ENCODE results near the gene PRPS1L1.

Gene PRPS1L1

DNA sequence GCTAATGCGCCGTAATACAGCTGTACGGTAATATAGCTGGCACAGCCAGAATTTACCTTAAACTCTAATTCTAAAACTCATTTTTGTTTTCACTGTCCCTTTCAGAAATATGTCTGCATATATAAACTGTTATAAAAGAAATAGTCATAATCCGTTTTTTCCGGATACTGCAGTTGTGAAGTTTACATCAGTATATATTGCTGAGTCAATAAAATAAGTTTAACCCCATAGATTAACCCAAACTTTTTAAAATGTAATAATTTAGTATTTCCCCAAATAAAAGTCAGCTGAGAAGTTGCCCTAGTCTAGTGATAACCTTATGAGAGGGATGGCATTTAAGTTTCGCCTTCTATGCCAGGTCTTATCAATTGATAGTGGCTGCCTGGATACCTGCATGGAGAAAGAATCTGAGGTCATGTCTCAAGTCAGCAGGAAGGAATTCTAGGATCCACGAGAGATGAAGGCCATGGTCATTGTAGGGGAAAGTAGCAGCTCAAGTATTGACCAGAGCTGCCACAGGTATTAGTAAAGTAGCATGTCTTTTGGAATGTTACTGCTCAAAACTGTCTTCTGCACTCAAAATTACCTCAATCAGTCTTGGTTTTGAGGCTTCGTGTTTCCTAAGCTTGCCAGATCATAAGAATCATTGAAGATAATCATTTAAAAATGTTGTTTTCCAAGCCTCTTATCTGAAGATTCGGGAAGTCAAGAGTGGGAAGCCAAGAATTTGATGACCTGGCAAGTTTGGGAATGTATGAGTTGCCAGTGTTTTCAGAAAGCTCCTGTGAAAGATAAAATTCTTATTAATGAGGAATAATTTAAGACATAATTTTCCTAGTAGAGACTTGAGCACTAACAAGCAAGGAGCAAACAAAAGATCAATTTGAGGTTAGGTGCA lies 10.8 kb downstream of the PRPS1L1 start:
- DNase-seq (ENCODE audit: low read depth) = no peak
- TF ChIP-seq, protein P1, sequence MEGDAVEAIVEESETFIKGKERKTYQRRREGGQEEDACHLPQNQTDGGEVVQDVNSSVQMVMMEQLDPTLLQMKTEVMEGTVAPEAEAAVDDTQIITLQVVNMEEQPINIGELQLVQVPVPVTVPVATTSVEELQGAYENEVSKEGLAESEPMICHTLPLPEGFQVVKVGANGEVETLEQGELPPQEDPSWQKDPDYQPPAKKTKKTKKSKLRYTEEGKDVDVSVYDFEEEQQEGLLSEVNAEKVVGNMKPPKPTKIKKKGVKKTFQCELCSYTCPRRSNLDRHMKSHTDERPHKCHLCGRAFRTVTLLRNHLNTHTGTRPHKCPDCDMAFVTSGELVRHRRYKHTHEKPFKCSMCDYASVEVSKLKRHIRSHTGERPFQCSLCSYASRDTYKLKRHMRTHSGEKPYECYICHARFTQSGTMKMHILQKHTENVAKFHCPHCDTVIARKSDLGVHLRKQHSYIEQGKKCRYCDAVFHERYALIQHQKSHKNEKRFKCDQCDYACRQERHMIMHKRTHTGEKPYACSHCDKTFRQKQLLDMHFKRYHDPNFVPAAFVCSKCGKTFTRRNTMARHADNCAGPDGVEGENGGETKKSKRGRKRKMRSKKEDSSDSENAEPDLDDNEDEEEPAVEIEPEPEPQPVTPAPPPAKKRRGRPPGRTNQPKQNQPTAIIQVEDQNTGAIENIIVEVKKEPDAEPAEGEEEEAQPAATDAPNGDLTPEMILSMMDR (conservative IDR thresholded peaks at IDR 0.05; ENCODE audit: low read length) = no peak

DNA sequence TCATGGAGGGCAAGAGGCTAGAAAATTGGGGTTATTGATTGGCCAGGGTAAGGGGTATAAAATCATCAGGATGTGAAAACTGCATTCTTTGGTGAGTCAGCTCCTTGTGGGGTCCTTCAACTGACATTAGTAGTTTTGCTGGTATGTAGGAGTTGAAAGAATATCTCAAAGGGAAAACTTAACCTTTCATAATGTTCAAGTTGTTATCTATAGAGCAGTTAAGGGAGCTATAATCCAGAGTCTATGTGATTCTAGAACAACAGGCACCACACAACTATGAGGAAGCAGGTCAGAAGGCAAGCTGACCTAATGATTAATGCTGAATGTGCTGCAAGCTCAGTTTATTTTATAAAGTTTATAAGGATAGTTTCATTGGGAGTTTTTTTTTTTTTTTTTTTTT lies 13.7 kb downstream of the PRPS1L1 start:
- H3K4me3 ChIP-seq (ENCODE audit: low read length) = no peak overlapping the region
- TF ChIP-seq, protein P1 (conservative IDR thresholded peaks at IDR 0.05; ENCODE audit: low read length) = no peak
- peak; percentile 5 for DNase-seq (ENCODE audit: low read depth)

More for the DNA sequence above, 10.8 kb downstream of the PRPS1L1 start:
- no peak overlapping the region for H3K4me3 ChIP-seq (ENCODE audit: low read length)

DNA sequence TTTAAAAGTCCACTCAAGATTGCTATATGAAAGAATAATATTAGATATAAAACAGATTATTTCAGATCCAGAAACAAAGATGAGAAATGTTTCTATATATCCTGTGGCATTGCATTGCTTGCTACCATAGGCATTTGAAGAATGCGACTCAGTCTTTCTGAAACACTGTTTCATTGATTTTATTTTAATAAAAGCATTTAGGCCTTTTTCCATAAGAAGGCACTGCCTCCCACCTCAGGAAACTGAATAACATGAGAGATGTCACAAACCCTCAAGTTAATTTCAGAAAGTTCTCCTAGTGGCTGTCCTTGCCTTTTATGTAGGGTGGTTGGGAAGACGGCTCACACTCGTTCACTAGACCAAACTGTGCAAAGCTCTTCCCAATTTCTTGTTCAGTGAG lies 23.3 kb downstream of the PRPS1L1 start:
- no peak for DNase-seq (ENCODE audit: low read depth)
- TF ChIP-seq, protein P1 (conservative IDR thresholded peaks at IDR 0.05; ENCODE audit: low read length) = no peak
- H3K4me3 ChIP-seq (ENCODE audit: low read length) = no peak overlapping the region

DNA sequence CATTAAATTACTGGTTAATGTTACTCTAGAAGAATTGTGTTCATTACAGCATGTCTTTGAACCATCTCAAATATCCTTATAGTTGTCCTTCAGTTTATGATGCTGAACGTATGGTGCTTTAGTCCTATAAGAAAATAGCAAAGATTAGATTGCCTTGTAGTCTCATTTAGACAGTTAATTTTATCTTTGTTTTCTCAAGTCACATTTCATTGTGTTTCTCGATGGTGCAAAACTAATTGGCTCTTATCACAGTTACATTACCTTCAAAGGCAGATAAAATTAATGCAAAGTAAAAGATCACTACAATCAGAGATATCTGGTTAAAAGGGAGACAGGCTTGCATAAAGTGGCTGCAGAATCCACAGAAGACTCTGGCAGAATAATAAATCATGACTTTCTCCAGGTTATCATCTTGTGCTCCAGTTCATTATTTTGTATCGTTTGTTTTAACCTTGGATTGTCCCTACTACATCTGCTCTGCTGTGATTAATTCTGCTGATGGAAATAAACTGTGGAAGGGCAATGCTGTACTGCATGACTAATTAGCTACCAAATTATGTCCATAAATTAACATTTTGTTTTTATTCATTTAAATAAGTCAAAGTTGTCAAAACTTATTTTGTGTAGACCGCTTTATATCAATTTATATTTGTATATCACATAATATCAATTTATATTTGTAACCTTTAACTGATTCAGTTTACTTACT lies 24.2 kb downstream of the PRPS1L1 start:
- H3K4me3 ChIP-seq (ENCODE audit: low read length) = no peak overlapping the region
- DNase-seq (ENCODE audit: low read depth) = no peak
- TF ChIP-seq, protein P1 (conservative IDR thresholded peaks at IDR 0.05; ENCODE audit: low read length) = no peak

DNA sequence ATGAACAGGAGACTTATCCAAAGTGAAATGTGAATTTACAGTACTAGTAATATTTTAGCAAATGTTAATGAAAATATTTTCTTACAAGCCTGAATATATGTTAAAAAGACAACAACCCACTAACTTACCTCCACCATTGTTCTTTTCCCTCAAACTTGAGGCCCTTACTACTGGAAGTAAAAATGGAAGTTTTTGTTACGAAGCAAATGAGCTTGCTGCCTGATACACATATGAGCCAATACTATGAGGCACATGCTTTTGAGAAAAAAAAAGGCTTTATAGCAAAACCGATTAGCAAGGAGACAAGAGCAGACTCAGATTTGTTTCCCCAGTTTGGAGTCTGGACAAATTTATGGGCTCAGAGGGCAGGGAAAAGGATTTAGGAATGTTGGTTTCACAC lies 29.0 kb downstream of the PRPS1L1 start:
- no peak for DNase-seq (ENCODE audit: low read depth)
- no peak overlapping the region for H3K4me3 ChIP-seq (ENCODE audit: low read length)
- TF ChIP-seq, protein P1 (conservative IDR thresholded peaks at IDR 0.05; ENCODE audit: low read length) = no peak

DNA sequence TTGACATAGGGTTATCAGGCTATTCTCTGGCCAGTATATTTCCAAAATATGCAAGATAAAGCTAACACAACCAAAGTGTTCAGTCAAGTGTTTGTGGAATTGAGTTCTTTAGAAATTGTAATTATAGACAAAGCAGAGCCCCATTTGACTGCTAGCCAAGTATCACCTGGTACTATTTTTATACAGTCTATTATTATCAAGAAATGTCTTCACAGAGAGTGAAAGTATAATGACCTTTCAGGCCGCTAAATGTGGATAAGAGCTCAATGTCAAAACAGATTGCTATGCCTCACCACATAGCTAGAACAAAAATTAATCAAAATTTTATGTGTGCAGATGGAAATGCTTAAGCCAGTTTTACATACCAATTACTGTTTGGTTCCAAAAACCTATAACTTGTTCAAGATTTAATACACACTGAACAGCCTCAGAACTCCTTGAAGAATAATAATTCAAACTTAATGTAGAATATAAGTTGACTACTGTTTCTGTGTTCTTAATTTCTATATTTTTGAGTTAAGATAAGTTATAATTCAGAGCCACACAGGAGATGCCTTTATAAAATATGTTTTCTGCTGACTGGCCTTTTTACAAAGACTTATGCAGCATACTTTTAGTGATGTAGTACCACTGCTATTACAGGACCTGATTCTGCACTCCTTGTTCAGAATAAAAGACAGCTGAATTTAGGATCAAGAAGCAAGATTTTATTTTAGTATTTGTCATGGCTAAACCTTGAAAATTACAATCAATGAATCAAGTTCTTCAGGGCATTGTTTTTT lies 31.0 kb downstream of the PRPS1L1 start:
- TF ChIP-seq, protein P1 (conservative IDR thresholded peaks at IDR 0.05; ENCODE audit: low read length) = no peak
- DNase-seq (ENCODE audit: low read depth) = no peak
- no peak overlapping the region for H3K4me3 ChIP-seq (ENCODE audit: low read length)

Data from AG10803 (cell line).